H1 (cell line): ENCODE measurements around the gene SIX1. TPM values are rescaled to one million over a fixed set of nuclear protein-coding genes. Genes with fewer than 3 reads are reported as not detected.

Source experiments
- CTCF ChIA-PET: fragments of 300-600 bp; sonication (Branson Sonifier 250); formaldehyde crosslinking; loops from one replicate; lab custom pipeline; 2021; ENCODE audit not compliant: partially characterized antibody; lab: Charles Lee
- POLR2A ChIA-PET: fragments of 300-600 bp; sonication (Branson Sonifier 250); formaldehyde crosslinking; loops from one replicate; lab custom pipeline; 2021; ENCODE audit warnings: inconsistent platforms; ENCODE audit not compliant: partially characterized antibody; lab: Charles Lee
- DNase-seq, 2 experiments: peaks; one replicate each; pipeline versions ENCODE4 v3.0.0 to v3.0.0-alpha.2; 2010 to 2022; ENCODE audit warnings: low spot score in 2 of 2, low read depth in 1 of 2, mixed read lengths in 1 of 2
- FAIRE-seq: peaks from 2 replicates; lab custom pipeline; 2011; peaks lifted over from hg19 to GRCh38; lab: Jason Lieb, UNC
- H2AFZ ChIP-seq: 2 replicates; pipeline ENCODE4 v1.8.1; 2012; ENCODE audit warnings: low read length, inconsistent platforms
- H2AK5ac ChIP-seq: 2 replicates; pipeline ENCODE4 v1.6.1; 2013; ENCODE audit warnings: low read depth, low read length
- H2BK120ac ChIP-seq: replicated peaks from 2 replicates; pipeline ENCODE3; 2013; ENCODE audit warnings: low read depth, low read length, inconsistent platforms
- H2BK12ac ChIP-seq: 2 replicates; pipeline ENCODE4 v1.6.1; 2013; ENCODE audit warnings: low read depth, low read length
- H2BK15ac ChIP-seq: 2 replicates; pipeline ENCODE4 v1.6.1; 2013; ENCODE audit warnings: low read length
- H2BK20ac ChIP-seq: 2 replicates; pipeline ENCODE4 v1.6.1; 2013; ENCODE audit warnings: low read length
- H2BK5ac ChIP-seq: 2 replicates; pipeline ENCODE4 v1.6.1; 2013; ENCODE audit warnings: low read depth, low read length
- H3K14ac ChIP-seq: 2 replicates; pipeline ENCODE4 v1.6.1; 2013; ENCODE audit warnings: inconsistent platforms; ENCODE audit not compliant: insufficient read length
- H3K18ac ChIP-seq: 2 replicates; pipeline ENCODE4 v1.6.1; 2013; ENCODE audit warnings: low read length; ENCODE audit errors: extremely low read depth
- H3K23ac ChIP-seq: 2 replicates; pipeline ENCODE4 v1.6.1; 2013; ENCODE audit warnings: inconsistent platforms; ENCODE audit not compliant: insufficient read length
- H3K23me2 ChIP-seq: 2 replicates; pipeline ENCODE4 v1.6.1; 2013; ENCODE audit warnings: low read depth, low read length
- H3K27ac ChIP-seq: 2 replicates; pipeline ENCODE4 v1.6.1; 2011; ENCODE audit warnings: low read depth, low read length, inconsistent platforms
- H3K27me3 ChIP-seq, 4 experiments: replicated peaks in 1 of 4; 1 replicate in 1 of 4; 2 replicates in 3 of 4; pipeline versions ENCODE4 v1.6.1 to v1.8.1; 2011 to 2013; ENCODE audit warnings: low read length in 3 of 4, mild to moderate bottlenecking in 3 of 4, inconsistent platforms in 2 of 4, mixed read lengths in 2 of 4, moderate library complexity in 1 of 4; ENCODE audit not compliant: control insufficient read depth in 3 of 4, insufficient read depth in 3 of 4; ENCODE audit errors: extremely low read depth in 1 of 4
- H3K36me3 ChIP-seq, 4 experiments: 2 replicates each; pipeline versions ENCODE4 v1.6.1 to v1.8.1; 2011 to 2013; ENCODE audit warnings: mild to moderate bottlenecking in 4 of 4, low read length in 3 of 4, moderate library complexity in 2 of 4, control low read depth in 1 of 4, inconsistent platforms in 1 of 4; ENCODE audit not compliant: insufficient read depth in 4 of 4, control insufficient read depth in 2 of 4
- H3K4ac ChIP-seq: replicated peaks from 2 replicates; pipeline ENCODE3; 2013; ENCODE audit warnings: low read length, low read depth, mixed read lengths, inconsistent platforms; ENCODE audit not compliant: insufficient read length
- H3K4me1 ChIP-seq, 4 experiments: replicated peaks in 1 of 4; 1 replicate in 1 of 4; 2 replicates in 3 of 4; pipeline versions ENCODE4 v1.6.1 to v1.8.1; 2011 to 2013; ENCODE audit warnings: low read length in 3 of 4, inconsistent platforms in 2 of 4, mixed read lengths in 1 of 4; ENCODE audit not compliant: insufficient read depth in 4 of 4, control insufficient read depth in 3 of 4
- H3K4me2 ChIP-seq, 2 experiments: 2 replicates each; pipeline versions ENCODE4 v1.6.1 to v1.8.1; 2011 to 2013; ENCODE audit warnings: low read depth in 2 of 2, low read length in 2 of 2, control low read depth in 1 of 2, inconsistent platforms in 1 of 2, mild to moderate bottlenecking in 1 of 2; ENCODE audit not compliant: insufficient read depth in 1 of 2
- H3K4me3 ChIP-seq, 4 experiments: fragments of 200-600, 300-600 bp in 1 of 4; sonication (generic), shearing (Covaris generic), sonication (Bioruptor Twin) in 1 of 4; 2 replicates each; pipeline versions ENCODE4 v1.5.1 to v1.8.1; 2011 to 2016; ENCODE audit warnings: low read length in 4 of 4, low read depth in 3 of 4, control low read depth in 2 of 4, inconsistent platforms in 2 of 4, mild to moderate bottlenecking in 2 of 4, mixed read lengths in 1 of 4, moderate library complexity in 1 of 4; ENCODE audit not compliant: insufficient read depth in 2 of 4; ENCODE audit errors: extremely low read depth in 1 of 4
- H3K56ac ChIP-seq: replicated peaks from 2 replicates; pipeline ENCODE3; 2013; ENCODE audit warnings: low read depth, mild to moderate bottlenecking, mixed read lengths, low read length, inconsistent platforms; ENCODE audit not compliant: insufficient read length
- H3K79me1 ChIP-seq: 2 replicates; pipeline ENCODE4 v1.6.1; 2013; ENCODE audit warnings: low read depth, low read length, control low read depth
- H3K79me2 ChIP-seq, 2 experiments: 2 replicates each; pipeline versions ENCODE4 v1.6.1 to v1.8.1; 2012 to 2013; ENCODE audit warnings: low read length in 2 of 2, mild to moderate bottlenecking in 2 of 2, inconsistent platforms in 1 of 2; ENCODE audit not compliant: insufficient read depth in 2 of 2, control insufficient read depth in 1 of 2
- H3K9ac ChIP-seq, 4 experiments: replicated peaks in 1 of 4; 1 replicate in 1 of 4; 2 replicates in 3 of 4; pipeline versions ENCODE4 v1.6.1 to v1.8.1; 2011 to 2013; ENCODE audit warnings: low read depth in 3 of 4, low read length in 3 of 4, control low read depth in 2 of 4, mild to moderate bottlenecking in 2 of 4, moderate library complexity in 2 of 4, inconsistent platforms in 1 of 4; ENCODE audit errors: extremely low read depth in 1 of 4
- H3K9me3 ChIP-seq, 2 experiments: 2 replicates each; pipeline versions ENCODE4 v1.6.1 to v1.8.1; 2012 to 2013; ENCODE audit warnings: mild to moderate bottlenecking in 2 of 2, moderate library complexity in 2 of 2, control low read depth in 1 of 2, inconsistent platforms in 1 of 2, low read depth in 1 of 2, low read length in 1 of 2, mixed read lengths in 1 of 2; ENCODE audit not compliant: insufficient read depth in 2 of 2
- H4K20me1 ChIP-seq, 2 experiments: replicated peaks in 1 of 2; 2 replicates each; pipeline versions ENCODE3 to v1.8.1; 2011 to 2013; ENCODE audit warnings: inconsistent platforms in 2 of 2, low read length in 2 of 2, mild to moderate bottlenecking in 1 of 2; ENCODE audit not compliant: insufficient read depth in 2 of 2, control insufficient read depth in 1 of 2
- H4K5ac ChIP-seq: 2 replicates; pipeline ENCODE4 v1.6.1; 2013; ENCODE audit warnings: low read length, low read depth, mixed read lengths, inconsistent platforms; ENCODE audit not compliant: insufficient read length
- H4K8ac ChIP-seq: 2 replicates; pipeline ENCODE4 v1.8.0; 2013; ENCODE audit warnings: mild to moderate bottlenecking, moderate library complexity, low read length, inconsistent platforms; ENCODE audit not compliant: insufficient read depth; ENCODE audit errors: extremely low read depth
- H4K91ac ChIP-seq: replicated peaks from 2 replicates; pipeline ENCODE3; 2013; ENCODE audit warnings: low read length, mixed read lengths, inconsistent platforms; ENCODE audit not compliant: insufficient read length
- BRCA1 ChIP-seq: IDR thresholded peaks from 2 replicates; pipeline ENCODE4 v1.6.1; 2012; ENCODE audit warnings: low read depth, low read length, improper control_type of control experiment
- CREB1 ChIP-seq: IDR thresholded peaks from 2 replicates; pipeline ENCODE4 v1.6.1; 2012; ENCODE audit warnings: inconsistent platforms
- JUND ChIP-seq: IDR thresholded peaks from 2 replicates; pipeline ENCODE4 v1.6.1; 2011; ENCODE audit warnings: mild to moderate bottlenecking, improper control_type of control experiment, low read length
- KDM4A ChIP-seq: IDR thresholded peaks from one replicate; pipeline ENCODE4 v1.7.1; 2012; ENCODE audit warnings: low read depth, mild to moderate bottlenecking, moderate library complexity, low read length, inconsistent platforms; ENCODE audit not compliant: severe bottlenecking
- SP2 ChIP-seq: IDR thresholded peaks from 2 replicates; pipeline ENCODE4 v1.6.1; 2012; ENCODE audit warnings: mild to moderate bottlenecking, low read length, inconsistent platforms
- SUZ12 ChIP-seq: fragments of 200-600 bp; sonication (generic); IDR thresholded peaks from 2 replicates; pipeline ENCODE4 v1.6.1; 2012; ENCODE audit warnings: mild to moderate bottlenecking, inconsistent platforms, low read length, moderate library complexity, mixed read lengths
- TAF7 ChIP-seq: optimal IDR thresholded peaks from 2 replicates; pipeline ENCODE3; 2011; ENCODE audit warnings: low read depth, mild to moderate bottlenecking, inconsistent platforms, low read length, moderate library complexity, borderline replicate concordance
- YY1 ChIP-seq: IDR thresholded peaks from 2 replicates; pipeline ENCODE4 v1.6.1; 2011; ENCODE audit warnings: low read depth, mild to moderate bottlenecking, low read length
- polyA plus RNA-seq, 7 experiments: library from polyadenylated mRNA; depleted of rRNA in 3 of 7; stranded (reverse) in 5 of 7; unstranded in 2 of 7; fragments of >200 nt in 5 of 7; fragments of 200-250 nt in 2 of 7; gene quantifications; 1 replicate in 5 of 7; 2 replicates in 1 of 7; 4 replicates in 1 of 7; pipeline versions ENCODE4 v1.2.1 to v1.2.3, GENCODE V29; 2011 to 2013; ENCODE audit warnings: missing spikeins in 2 of 7, mixed read lengths in 2 of 7
- total RNA-seq: library from RNA; stranded (reverse); fragmentation: NEBNext Ultra II Directional; extraction: Animal tissue kit (Norgen Biotek cat#: 25700); gene quantifications from 2 replicates; pipeline ENCODE4 v1.2.1, GENCODE V29; 2021

The SIX1 gene
- total and polyA plus RNA-seq, 2 of the 8 experiments (the other 6 are each of a cell fraction or from before 2014, with no cell fraction given), result 0.03 to 0.69 TPM

GRCh38 chr14:60621386-60621785, 27.9 kb downstream of the SIX1 start:
- no peak overlapping the region for H3K27ac ChIP-seq
- no peaks in the 10 kb centered on the region; the same call in 1 of the 2 replicates for H3K23me2 ChIP-seq
- H3K27me3 ChIP-seq, result no peaks in the 10 kb centered on the region
- no peak overlapping the region for H2AK5ac ChIP-seq
- H3K79me1 ChIP-seq, result no peaks in the 10 kb centered on the region
- H4K91ac ChIP-seq, result no peak overlapping the region
- no peak overlapping the region for H3K4me2 ChIP-seq
- H3K9ac ChIP-seq, result no peak overlapping the region
- H4K8ac ChIP-seq, result no peak overlapping the region
- 0 out of 7 replicates have a peak, but pooled peaks cover 0 to 3% (median 0%) of the 10 kb centered on the region in 4 experiments for H3K4me1 ChIP-seq
- no peak overlapping the region for H2BK5ac ChIP-seq
- no peak overlapping the region for H3K18ac ChIP-seq
- ChIA-PET CTCF (no interaction called here), POLR2A (no interaction called here)
- no peaks in the 10 kb centered on the region for H4K20me1 ChIP-seq
- no peak overlapping the region for H2BK15ac ChIP-seq
- H3K56ac ChIP-seq, result no peak overlapping the region
- TF ChIP-seq KDM4A (no peak), CREB1 (no peak), SUZ12 (no peak), JUND (no peak), YY1 (no peak), BRCA1 (no peak), TAF7 (no peak), SP2 (no peak)
- H4K5ac ChIP-seq, result no peak overlapping the region
- no peak overlapping the region for H3K4ac ChIP-seq
- DNase-seq (no peak), FAIRE-seq (no peak)
- H3K4me3 ChIP-seq, result no peak overlapping the region
- no peaks in the 10 kb centered on the region for H3K79me2 ChIP-seq
- H3K23ac ChIP-seq, result no peak overlapping the region
- H2AFZ ChIP-seq, result no peak overlapping the region
- H3K9me3 ChIP-seq, result no peaks in the 10 kb centered on the region
- no peak overlapping the region for H3K14ac ChIP-seq
- peaks cover 0 to 3% (median 0%) of the 10 kb centered on the region in 4 experiments; a peak in 1 of 8 replicates for H3K36me3 ChIP-seq
- H2BK12ac ChIP-seq, result no peak overlapping the region
- no peak overlapping the region for H2BK120ac ChIP-seq
- no peak overlapping the region for H2BK20ac ChIP-seq
